Bronchial epithelial cell (primary cell): ENCODE data around the gene PROSER2. TPM values are rescaled to one million over a fixed set of nuclear protein-coding genes. Genes with fewer than 3 reads are reported as not detected.
A peak's percentile ranks its signal among the peaks of the same experiment; 100 is the strongest.

ENCODE experiments used
- DNase-seq: peaks from one replicate; pipeline ENCODE4 v3.0.0-alpha.2; 2010; ENCODE audit warnings: low read depth
- FAIRE-seq: peaks from 2 replicates; lab custom pipeline; 2011; peaks lifted over from hg19 to GRCh38; lab: Jason Lieb, UNC
- H3K27me3 ChIP-seq: 2 replicates; pipeline ENCODE4 v1.5.1; 2011; ENCODE audit warnings: low read length; ENCODE audit not compliant: control insufficient read depth, insufficient read depth
- H3K36me3 ChIP-seq: 2 replicates; pipeline ENCODE4 v1.5.1; 2011; ENCODE audit warnings: low read length; ENCODE audit not compliant: control insufficient read depth, insufficient read depth
- H3K4me3 ChIP-seq: 2 replicates; pipeline ENCODE4 v1.5.1; 2011; ENCODE audit warnings: mild to moderate bottlenecking, low read depth, low read length, control low read depth
- CTCF ChIP-seq: IDR thresholded peaks from 2 replicates; pipeline ENCODE4 v1.5.1; 2011; ENCODE audit warnings: mild to moderate bottlenecking, moderate library complexity, low read length, control low read depth, inconsistent platforms; ENCODE audit not compliant: insufficient read depth, severe bottlenecking
- total RNA-seq: library from RNA; depleted of rRNA; stranded (reverse); fragments of >200 nt; gene quantifications from 2 replicates; pipeline ENCODE4 v1.2.1, GENCODE V29; 2014

The PROSER2 gene
- total RNA-seq, 1 donor from 2014 or later = 20.8 TPM

- DNase-seq (peak; percentile 94), FAIRE-seq (no peak)
- Histone ChIP-seq H3K27me3 (no peaks in the 10 kb centered on the region), H3K4me3 (no peak overlapping the region), H3K36me3 (peaks cover 1% of the 10 kb centered on the region)
- TF ChIP-seq CTCF = no peak
Measured at GRCh38 chr10:11875494-11876281, 52.5 kb downstream of the PROSER2 start.

- DNase-seq (no peak), FAIRE-seq (no peak)
- H3K4me3 ChIP-seq = no peak overlapping the region
- no peaks in the 10 kb centered on the region for H3K36me3 ChIP-seq
- no peak for TF ChIP-seq CTCF
- no peaks in the 10 kb centered on the region for H3K27me3 ChIP-seq
Measured at GRCh38 chr10:11876324-11876723, 53.2 kb downstream of the PROSER2 start.

GRCh38 chr10:11876805-11877590, 53.8 kb downstream of the PROSER2 start:
- FAIRE-seq = no peak
- H3K36me3 ChIP-seq = no peaks in the 10 kb centered on the region

GRCh38 chr10:11877591-11877905, 54.4 kb downstream of the PROSER2 start:
- H3K4me3 ChIP-seq = no peak overlapping the region
- DNase-seq (no peak), FAIRE-seq (no peak)
- no peak for TF ChIP-seq CTCF
- no peaks in the 10 kb centered on the region for H3K36me3 ChIP-seq
- no peaks in the 10 kb centered on the region for H3K27me3 ChIP-seq

More at GRCh38 chr10:11876805-11877590, 53.8 kb downstream of the PROSER2 start:
- Histone ChIP-seq H3K4me3 (no peak overlapping the region), H3K27me3 (no peaks in the 10 kb centered on the region)
- DNase-seq = no peak
- no peak for TF ChIP-seq CTCF

- no peak for DNase-seq
- Histone ChIP-seq H3K4me3 (no peak overlapping the region), H3K36me3 (no peaks in the 10 kb centered on the region), H3K27me3 (no peaks in the 10 kb centered on the region)
- no peak for TF ChIP-seq CTCF
- FAIRE-seq = no peak
Measured at GRCh38 chr10:11878776-11879175, 55.6 kb downstream of the PROSER2 start.
